Activated naive CD8-positive, alpha-beta T cell treated with anti-CD3 and anti-CD28 coated beads, Interleukin-2, amount 50 U/mL, for 24 hours (primary cell): ENCODE measurements around the gene CHRNA5.
"Not testable (repeated sequence)": the region's sequence is repeated elsewhere in the genome, so short reads cannot be mapped to it uniquely, and the experiment has no call there.

Experiments
- ATAC-seq: fragments of 150-1000 bp; cut with Tn5 transposase; one replicate; pipeline ENCODE4 v1.10.0; 2021
- DNase-seq: peaks from one replicate; pipeline ENCODE4 v3.0.0; 2021
- H3K27ac Mint-ChIP-seq: one replicate; pipeline ENCODE4 v1.8.0; 2021; ENCODE audit warnings: mild to moderate bottlenecking, mixed read lengths
- H3K27me3 Mint-ChIP-seq: one replicate; pipeline ENCODE4 v1.8.0; 2021; ENCODE audit warnings: mixed read lengths
- H3K36me3 Mint-ChIP-seq: one replicate; pipeline ENCODE4 v1.8.0; 2021; ENCODE audit warnings: low read depth, mixed read lengths
- H3K4me1 Mint-ChIP-seq: one replicate; pipeline ENCODE4 v1.8.0; 2021; ENCODE audit warnings: mixed read lengths
- H3K4me3 Mint-ChIP-seq: one replicate; pipeline ENCODE4 v1.8.0; 2021; ENCODE audit warnings: mild to moderate bottlenecking, moderate library complexity, mixed read lengths
- H3K9me3 Mint-ChIP-seq: one replicate; pipeline ENCODE4 v1.8.0; 2021; ENCODE audit warnings: mixed read lengths

The CHRNA5 gene

DNA sequence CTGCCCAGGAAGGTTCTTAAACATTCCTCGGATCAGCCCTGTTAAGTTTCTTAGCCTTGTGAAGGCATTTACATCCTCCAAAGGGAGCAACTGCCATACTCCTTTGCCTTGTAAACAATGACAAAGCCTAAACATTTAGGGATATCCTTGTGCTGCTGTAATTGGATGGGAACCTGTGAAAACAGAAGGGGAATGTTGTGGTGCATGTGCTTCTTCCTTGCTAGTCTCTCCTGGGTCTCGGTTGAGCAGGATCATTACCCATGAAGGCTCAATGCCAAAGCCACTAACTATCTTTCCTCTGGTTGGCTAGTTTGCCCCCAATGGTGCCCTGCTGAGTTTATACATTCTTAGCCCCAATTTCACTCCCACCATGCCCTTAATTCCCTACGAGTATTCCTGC is 38.1 kb downstream of the CHRNA5 start:
- no peak for DNase-seq
- no peaks in the 10 kb centered on the region for H3K4me1 Mint-ChIP-seq
- H3K9me3 Mint-ChIP-seq = no peaks in the 10 kb centered on the region
- no peak overlapping the region for H3K4me3 Mint-ChIP-seq
- H3K36me3 Mint-ChIP-seq = no peaks in the 10 kb centered on the region
- peaks cover 17% of the 10 kb centered on the region for H3K27me3 Mint-ChIP-seq
- no peak overlapping the region for H3K27ac Mint-ChIP-seq
- ATAC-seq = no peak

DNA sequence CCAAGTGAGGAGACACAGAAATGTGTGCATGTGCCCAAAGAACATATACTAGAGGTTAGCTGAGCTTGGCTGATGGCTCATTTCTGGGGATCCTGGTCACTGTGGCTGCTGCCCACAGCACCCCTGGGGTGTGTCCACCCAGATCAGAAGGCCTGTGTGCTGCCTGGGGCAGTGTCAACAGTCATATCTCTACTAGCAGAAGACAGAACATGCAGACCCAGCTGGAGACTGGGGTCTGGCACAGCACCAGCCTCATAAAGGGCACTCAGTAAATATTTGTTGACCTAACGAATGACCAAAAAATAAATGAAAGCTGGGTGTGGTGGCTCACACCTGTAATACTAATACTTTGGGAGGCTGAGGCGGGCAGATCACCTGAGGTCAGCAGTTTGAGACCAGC is 39.1 kb downstream of the CHRNA5 start:
- DNase-seq (no peak), ATAC-seq (no peak)
- no peak overlapping the region for H3K27ac Mint-ChIP-seq
- H3K9me3 Mint-ChIP-seq = no peaks in the 10 kb centered on the region
- no peak overlapping the region for H3K4me3 Mint-ChIP-seq
- H3K4me1 Mint-ChIP-seq = no peaks in the 10 kb centered on the region
- peaks cover 19% of the 10 kb centered on the region for H3K27me3 Mint-ChIP-seq
- no peaks in the 10 kb centered on the region for H3K36me3 Mint-ChIP-seq

DNA sequence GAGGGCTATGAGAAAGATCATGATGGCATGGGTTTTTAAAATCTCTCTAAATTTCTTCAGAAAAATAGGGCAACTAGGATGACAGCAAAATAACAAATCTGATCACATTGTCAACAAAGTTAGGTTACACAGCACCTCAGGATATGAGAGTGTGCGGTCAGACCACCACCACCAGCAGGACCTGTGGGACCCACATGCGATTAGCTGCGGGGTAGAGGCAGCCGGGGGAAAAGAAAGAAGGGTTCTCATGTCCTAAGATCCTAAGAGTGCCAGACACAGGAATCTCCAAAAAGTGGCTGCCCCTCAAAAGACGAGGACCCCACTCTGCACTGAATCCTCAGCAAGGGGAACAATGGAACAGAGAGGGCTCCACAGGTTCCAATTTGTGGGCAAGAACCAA is 39.9 kb downstream of the CHRNA5 start:
- Mint-ChIP-seq H3K27ac (no peak overlapping the region), H3K36me3 (no peaks in the 10 kb centered on the region), H3K9me3 (no peaks in the 10 kb centered on the region), H3K4me1 (no peaks in the 10 kb centered on the region), H3K4me3 (no peak overlapping the region), H3K27me3 (peaks cover 22% of the 10 kb centered on the region)
- DNase-seq (no peak), ATAC-seq (no peak)

DNA sequence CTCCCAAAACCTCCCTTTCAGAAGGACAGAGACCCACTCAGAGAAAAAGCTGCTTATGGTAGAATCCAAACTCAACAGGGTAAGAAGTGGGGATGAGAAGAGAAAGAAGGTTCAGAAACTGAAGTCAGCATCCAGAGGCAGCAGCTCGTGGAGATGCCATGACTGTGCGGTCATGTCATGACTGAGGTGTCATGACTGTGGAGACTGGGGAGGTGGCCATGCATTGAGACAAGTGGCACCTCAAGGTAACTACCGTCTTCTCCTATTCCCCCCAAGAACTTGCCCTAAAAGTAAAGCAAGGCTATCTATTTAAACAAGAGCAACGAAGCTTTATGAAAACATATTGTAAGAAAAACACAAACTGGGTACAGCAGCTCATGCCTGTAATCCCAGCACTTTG is 40.4 kb downstream of the CHRNA5 start:
- Mint-ChIP-seq H3K9me3 (no peaks in the 10 kb centered on the region), H3K4me1 (no peaks in the 10 kb centered on the region), H3K27me3 (peaks cover 23% of the 10 kb centered on the region), H3K36me3 (no peaks in the 10 kb centered on the region), H3K27ac (no peak overlapping the region), H3K4me3 (no peak overlapping the region)
- ATAC-seq (no peak), DNase-seq (no peak)

DNA sequence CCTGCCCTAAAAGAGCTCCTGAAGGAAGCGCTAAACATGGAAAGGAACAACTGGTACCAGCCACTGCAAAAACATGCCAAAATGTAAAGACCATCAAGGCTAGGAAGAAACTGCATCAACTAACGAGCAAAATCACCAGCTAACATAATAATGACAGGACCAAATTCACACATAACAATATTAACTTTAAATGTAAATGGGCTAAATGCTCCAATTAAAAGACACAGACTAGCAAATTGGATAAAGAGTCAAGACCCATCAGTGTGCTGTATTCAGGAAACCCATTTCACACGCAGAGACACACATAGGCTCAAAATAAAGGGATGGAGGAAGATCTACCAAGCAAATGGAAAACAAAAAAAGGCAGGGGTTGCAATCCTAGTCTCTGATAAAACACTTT is 44.2 kb downstream of the CHRNA5 start:
- H3K27ac Mint-ChIP-seq, H3K36me3 Mint-ChIP-seq, ATAC-seq, H3K4me3 Mint-ChIP-seq, H3K4me1 Mint-ChIP-seq, DNase-seq, H3K9me3 Mint-ChIP-seq: not testable (repeated sequence)
- H3K27me3 Mint-ChIP-seq = peaks cover 17% of the 10 kb centered on the region

DNA sequence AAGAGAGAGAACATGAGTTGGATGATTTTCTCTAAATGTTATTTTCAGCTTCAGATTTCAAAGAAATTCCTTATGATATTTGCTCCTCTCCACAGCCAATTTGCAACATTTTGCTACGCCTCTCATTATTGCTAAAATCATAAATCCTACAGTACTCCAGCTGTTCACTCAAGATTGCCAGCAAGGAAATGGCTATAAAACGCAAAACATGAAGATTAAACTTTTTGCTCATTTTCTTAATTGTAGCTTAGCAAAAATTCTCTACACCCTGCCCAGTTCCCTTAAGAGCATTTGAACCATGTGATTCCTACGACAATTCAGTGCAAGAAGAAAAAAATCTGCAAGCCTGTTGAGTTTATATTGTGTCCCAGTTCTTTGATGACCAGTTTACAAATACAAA is 48.7 kb downstream of the CHRNA5 start:
- Mint-ChIP-seq H3K27ac (no peak overlapping the region), H3K27me3 (peaks cover 11% of the 10 kb centered on the region), H3K9me3 (no peaks in the 10 kb centered on the region), H3K4me1 (no peaks in the 10 kb centered on the region), H3K36me3 (no peaks in the 10 kb centered on the region), H3K4me3 (no peak overlapping the region)
- DNase-seq (no peak), ATAC-seq (no peak)

DNA sequence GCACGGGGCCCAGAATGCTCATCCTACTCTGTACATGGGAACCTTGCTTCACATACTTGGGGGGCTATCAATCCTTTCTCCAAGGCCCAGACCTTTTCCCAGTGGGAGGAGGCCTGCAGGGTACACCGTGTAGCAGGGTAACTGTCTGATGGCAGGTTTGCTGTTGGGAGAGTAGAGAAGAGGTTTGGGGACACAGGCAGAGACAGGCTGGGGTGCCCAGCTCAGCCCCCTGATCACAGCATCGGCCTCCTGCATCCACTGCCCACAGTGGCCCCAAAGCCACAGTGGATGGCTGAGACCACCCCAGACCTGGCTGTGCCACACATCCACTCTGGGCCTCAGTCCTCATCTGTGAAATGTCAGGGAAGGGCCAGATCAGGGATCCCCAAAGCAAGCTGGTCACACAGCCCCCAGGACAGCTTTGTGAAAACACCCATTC is 49.9 kb downstream of the CHRNA5 start:
- ATAC-seq = no peak
- no peak for DNase-seq
- no peaks in the 10 kb centered on the region for H3K36me3 Mint-ChIP-seq
- H3K27me3 Mint-ChIP-seq = peaks cover 20% of the 10 kb centered on the region
- H3K27ac Mint-ChIP-seq = no peak overlapping the region
- H3K4me1 Mint-ChIP-seq = no peaks in the 10 kb centered on the region
- H3K4me3 Mint-ChIP-seq = no peak overlapping the region
- H3K9me3 Mint-ChIP-seq = no peaks in the 10 kb centered on the region

DNA sequence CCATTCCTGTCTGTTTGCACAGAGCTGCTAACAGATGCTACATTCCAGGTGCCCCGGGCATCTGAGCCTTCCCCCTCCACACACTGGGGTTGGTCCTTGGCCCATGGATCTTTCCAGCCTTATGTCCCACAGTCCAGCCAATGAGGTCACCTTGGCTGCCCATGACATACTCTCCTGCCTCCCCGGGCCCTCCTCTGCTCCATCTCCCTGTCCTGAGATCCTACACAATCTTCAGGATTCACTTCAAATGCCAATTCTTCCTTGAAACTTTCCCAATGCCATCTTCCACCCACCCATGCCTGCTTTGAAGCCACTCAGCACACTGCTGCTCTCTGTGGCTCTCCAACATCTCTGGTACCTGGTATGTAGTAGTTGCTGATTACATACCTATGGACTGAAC is 51.2 kb downstream of the CHRNA5 start:
- peaks cover 6% of the 10 kb centered on the region for H3K4me1 Mint-ChIP-seq
- DNase-seq = no peak
- no peak overlapping the region for H3K27ac Mint-ChIP-seq
- no peaks in the 10 kb centered on the region for H3K9me3 Mint-ChIP-seq
- ATAC-seq = no peak
- H3K36me3 Mint-ChIP-seq = no peaks in the 10 kb centered on the region
- H3K27me3 Mint-ChIP-seq = peaks cover 25% of the 10 kb centered on the region
- H3K4me3 Mint-ChIP-seq = no peak overlapping the region

DNA sequence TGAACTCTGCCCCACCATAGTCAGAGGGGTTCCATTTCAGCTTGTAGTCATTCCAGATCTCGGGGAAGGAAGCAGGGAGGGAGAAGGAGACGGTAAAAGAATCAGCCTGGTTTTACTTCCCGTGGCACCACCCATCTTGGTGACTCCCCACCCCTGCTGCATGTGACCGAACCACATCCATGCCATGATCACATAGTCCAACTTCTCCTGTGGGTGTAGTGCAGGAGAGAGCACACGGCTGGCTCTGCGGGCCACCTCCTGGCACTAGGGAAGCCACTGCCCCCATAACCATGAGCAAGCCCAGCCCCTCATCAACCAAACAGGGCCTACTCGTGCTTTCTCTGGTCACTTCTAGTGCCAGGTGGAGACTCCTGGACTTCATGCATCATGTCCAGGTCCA is 51.8 kb downstream of the CHRNA5 start:
- DNase-seq = no peak
- Mint-ChIP-seq H3K9me3 (no peaks in the 10 kb centered on the region), H3K36me3 (no peaks in the 10 kb centered on the region), H3K4me1 (peaks cover 8% of the 10 kb centered on the region), H3K4me3 (no peak overlapping the region), H3K27me3 (peaks cover 31% of the 10 kb centered on the region), H3K27ac (no peak overlapping the region)
- no peak for ATAC-seq

DNA sequence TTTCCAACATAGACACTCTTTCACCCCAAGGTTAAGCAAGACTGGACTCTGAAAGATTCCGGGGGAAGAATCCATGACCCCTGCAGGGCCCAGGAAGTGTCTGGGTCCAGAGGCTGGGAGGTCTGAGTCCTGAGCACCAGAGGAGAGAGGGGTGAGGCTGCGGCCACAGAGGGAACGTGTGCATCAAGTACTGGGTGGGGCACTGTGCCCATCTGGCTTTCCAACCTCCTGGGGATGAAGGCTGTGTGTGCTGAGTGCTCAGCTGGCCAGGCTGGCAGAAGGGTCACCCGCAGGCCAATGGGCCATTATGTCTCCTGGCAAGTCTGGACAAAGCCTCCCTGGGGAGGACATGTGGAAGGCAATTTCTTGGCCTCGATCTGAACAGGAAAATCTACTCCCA is 52.2 kb downstream of the CHRNA5 start:
- Mint-ChIP-seq H3K27me3 (peaks cover 35% of the 10 kb centered on the region), H3K4me3 (no peak overlapping the region), H3K36me3 (no peaks in the 10 kb centered on the region), H3K4me1 (peaks cover 8% of the 10 kb centered on the region), H3K9me3 (no peaks in the 10 kb centered on the region), H3K27ac (no peak overlapping the region)
- DNase-seq = no peak
- ATAC-seq = no peak

DNA sequence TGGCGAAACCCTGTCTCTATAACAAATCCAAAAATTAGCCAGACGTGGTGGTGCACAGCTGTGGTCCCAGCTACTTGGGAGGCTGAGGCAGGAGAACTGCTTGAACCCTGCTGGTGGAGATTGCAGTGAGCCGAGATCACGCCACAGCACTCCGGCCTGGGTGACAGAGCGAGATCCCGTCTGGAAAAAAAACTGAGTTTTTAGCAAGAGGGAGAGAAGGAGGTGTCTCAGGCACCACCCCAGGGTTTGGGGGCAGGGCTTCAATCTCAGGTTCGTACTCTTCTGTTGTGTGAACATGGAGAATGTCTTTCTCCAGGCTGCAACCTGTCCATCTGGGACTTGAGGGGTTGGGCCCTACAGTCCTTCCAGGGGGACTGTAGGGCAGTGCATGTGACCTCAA is 52.7 kb downstream of the CHRNA5 start:
- peaks cover 39% of the 10 kb centered on the region for H3K27me3 Mint-ChIP-seq
- H3K4me3 Mint-ChIP-seq = no peak overlapping the region
- H3K9me3 Mint-ChIP-seq = no peaks in the 10 kb centered on the region
- no peaks in the 10 kb centered on the region for H3K36me3 Mint-ChIP-seq
- peaks cover 8% of the 10 kb centered on the region for H3K4me1 Mint-ChIP-seq
- ATAC-seq = no peak
- H3K27ac Mint-ChIP-seq = no peak overlapping the region
- no peak for DNase-seq

DNA sequence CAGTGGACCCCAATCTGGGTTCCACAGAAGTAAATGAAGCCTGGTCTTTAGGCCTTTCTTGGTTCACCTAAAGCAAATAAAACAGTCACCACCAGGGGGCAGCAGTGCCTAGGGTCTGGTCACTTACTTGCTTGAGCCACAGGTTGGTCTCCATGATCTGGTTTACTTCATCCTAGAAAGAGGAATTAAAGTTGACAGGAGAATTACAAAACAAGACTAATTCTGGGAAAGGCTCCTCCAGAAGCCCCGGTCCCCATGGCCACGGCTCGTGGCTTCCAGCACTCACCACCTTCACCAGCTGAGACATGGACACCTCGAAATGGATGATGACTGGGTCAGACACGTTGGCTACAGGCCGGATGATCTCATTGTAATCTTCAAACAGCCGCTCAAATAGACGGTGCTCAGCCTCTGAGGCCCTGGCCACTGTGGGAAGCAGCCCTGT is 53.2 kb downstream of the CHRNA5 start:
- H3K27me3 Mint-ChIP-seq = peaks cover 44% of the 10 kb centered on the region
- H3K36me3 Mint-ChIP-seq = no peaks in the 10 kb centered on the region
- DNase-seq (peak; percentile 90), ATAC-seq (no peak)
- H3K9me3 Mint-ChIP-seq = no peaks in the 10 kb centered on the region
- H3K27ac Mint-ChIP-seq = no peak overlapping the region
- H3K4me1 Mint-ChIP-seq = peaks cover 8% of the 10 kb centered on the region
- H3K4me3 Mint-ChIP-seq = no peak overlapping the region

DNA sequence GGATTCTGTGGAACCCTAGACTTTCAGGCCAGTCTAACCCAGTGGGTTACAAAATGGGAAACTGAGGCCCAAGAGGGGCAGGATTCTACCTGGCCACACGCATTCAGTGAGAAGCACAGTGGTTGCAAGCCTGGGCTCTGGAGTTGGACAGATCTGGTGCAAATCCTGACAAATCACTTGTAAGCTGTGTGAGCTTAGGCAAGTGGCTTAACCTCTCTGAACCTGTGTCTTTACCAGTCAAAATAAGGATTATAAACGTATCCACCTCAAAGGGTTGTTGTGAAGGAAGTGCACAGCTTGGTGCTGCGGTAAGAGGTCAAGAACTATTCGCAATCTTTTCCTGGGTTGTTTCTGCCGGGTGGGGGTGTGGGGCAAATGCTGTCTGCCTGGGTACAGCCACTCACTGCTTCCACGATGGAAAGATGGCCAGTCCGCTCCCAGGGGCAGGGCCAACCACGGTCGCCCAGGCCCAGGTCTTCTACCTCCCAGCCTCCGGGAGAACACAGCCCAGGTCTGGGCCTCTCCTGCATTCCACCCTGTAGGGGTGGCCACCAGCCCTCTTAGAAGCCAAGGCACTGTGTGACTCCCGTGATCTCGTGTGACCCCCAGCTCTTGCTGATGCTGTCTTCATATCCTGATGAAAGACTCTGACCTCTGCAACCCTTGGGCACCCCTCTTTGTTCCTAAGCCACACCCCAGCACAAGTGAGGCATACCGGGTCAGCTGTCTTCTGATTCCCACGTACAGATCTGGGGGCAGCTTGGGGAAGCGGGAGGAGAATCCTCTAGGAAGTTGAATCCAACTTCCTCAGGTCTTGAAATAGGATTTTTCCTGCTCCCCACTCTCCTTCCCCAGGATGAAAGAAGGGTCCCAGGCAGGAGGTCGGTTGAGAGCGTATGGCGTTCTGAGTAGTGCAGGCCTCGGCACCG is 54.0 kb downstream of the CHRNA5 start:
- no peaks in the 10 kb centered on the region for H3K9me3 Mint-ChIP-seq
- no peaks in the 10 kb centered on the region for H3K36me3 Mint-ChIP-seq
- ATAC-seq = no peak
- H3K27me3 Mint-ChIP-seq = peaks cover 44% of the 10 kb centered on the region
- no peak overlapping the region for H3K27ac Mint-ChIP-seq
- H3K4me3 Mint-ChIP-seq = no peak overlapping the region
- DNase-seq = no peak
- peaks cover 8% of the 10 kb centered on the region for H3K4me1 Mint-ChIP-seq

DNA sequence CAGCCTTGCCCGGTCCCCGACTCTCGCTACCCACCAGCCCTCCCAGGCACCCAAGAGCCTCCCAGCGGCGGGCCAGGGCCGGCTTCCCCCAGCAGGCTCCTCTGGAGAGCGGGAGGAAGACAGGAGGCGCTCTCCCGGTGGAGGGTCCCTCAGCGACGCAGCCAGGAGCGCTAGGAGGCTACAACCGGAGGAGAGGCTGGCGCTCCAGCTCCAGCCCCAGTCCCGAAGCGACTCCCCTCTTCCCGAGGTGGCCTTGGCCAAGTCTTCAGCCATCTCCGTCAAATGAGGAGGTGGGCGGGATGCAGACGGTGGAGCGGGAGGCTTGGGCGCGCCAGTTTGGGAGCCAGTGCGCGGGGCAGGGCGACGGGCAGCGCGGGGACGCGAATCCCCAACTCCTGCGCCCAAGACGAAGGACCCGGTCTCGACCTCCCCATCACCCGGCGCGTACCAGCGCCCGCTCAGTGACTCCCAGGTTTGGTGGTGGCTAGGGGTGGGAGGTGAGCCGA is 54.8 kb downstream of the CHRNA5 start:
- peak; percentile 31 for ATAC-seq

More for the DNA sequence above, 54.8 kb downstream of the CHRNA5 start:
- Mint-ChIP-seq H3K4me1 (peaks cover 8% of the 10 kb centered on the region), H3K27ac (no peak overlapping the region), H3K4me3 (peak overlapping the region; percentile 34), H3K36me3 (no peaks in the 10 kb centered on the region), H3K27me3 (peaks cover 46% of the 10 kb centered on the region), H3K9me3 (no peaks in the 10 kb centered on the region)
- no peak for DNase-seq
